ENCODE data around the gene LRRC3C. TPM values are rescaled to one million over a fixed set of nuclear protein-coding genes. Genes with fewer than 3 reads are reported as not detected.

Gene LRRC3C
- total RNA-seq, 1 donor from 2014 or later: not detected

- Histone ChIP-seq H3K4me3 (ENCODE audit: low read depth, low read length) (no peak overlapping the region), H3K36me3 (ENCODE audit: control insufficient read depth, insufficient read depth, low read length) (no peaks in the 10 kb centered on the region), H3K27me3 (ENCODE audit: control insufficient read depth, insufficient read depth, low read length) (peaks cover 4% of the 10 kb centered on the region)
- DNase-seq (ENCODE audit: low read depth): no peak
- no peak for TF ChIP-seq CTCF (IDR thresholded peaks at IDR 0.05; ENCODE audit: insufficient read depth, low read length, poor library complexity, severe bottlenecking)
These were observed 46.0 kb downstream of the LRRC3C start for GRCh38 chr17:39973496-39973895.

GRCh38 chr17:39974433-39974832 lies 46.9 kb downstream of the LRRC3C start:
- Histone ChIP-seq H3K4me3 (ENCODE audit: low read depth, low read length) (no peak overlapping the region), H3K36me3 (ENCODE audit: control insufficient read depth, insufficient read depth, low read length) (no peaks in the 10 kb centered on the region), H3K27me3 (ENCODE audit: control insufficient read depth, insufficient read depth, low read length) (peaks cover 4% of the 10 kb centered on the region)
- TF ChIP-seq CTCF (IDR thresholded peaks at IDR 0.05; ENCODE audit: insufficient read depth, low read length, poor library complexity, severe bottlenecking): no peak
- no peak for DNase-seq (ENCODE audit: low read depth)

- TF ChIP-seq CTCF (IDR thresholded peaks at IDR 0.05; ENCODE audit: insufficient read depth, low read length, poor library complexity, severe bottlenecking): no peak
These were observed 48.3 kb downstream of the LRRC3C start for GRCh38 chr17:39975801-39976200.

GRCh38 chr17:39979016-39979670 lies 51.6 kb downstream of the LRRC3C start:
- no peak overlapping the region for H3K4me3 ChIP-seq (ENCODE audit: low read depth, low read length)
- TF ChIP-seq CTCF (IDR thresholded peaks at IDR 0.05; ENCODE audit: insufficient read depth, low read length, poor library complexity, severe bottlenecking): no peak
- DNase-seq (ENCODE audit: low read depth): peak; percentile 60
- H3K27me3 ChIP-seq (ENCODE audit: control insufficient read depth, insufficient read depth, low read length): no peaks in the 10 kb centered on the region
- no peaks in the 10 kb centered on the region for H3K36me3 ChIP-seq (ENCODE audit: control insufficient read depth, insufficient read depth, low read length)

More at GRCh38 chr17:39975801-39976200, 48.3 kb downstream of the LRRC3C start:
- no peak for DNase-seq (ENCODE audit: low read depth)
- Histone ChIP-seq H3K36me3 (ENCODE audit: control insufficient read depth, insufficient read depth, low read length) (no peaks in the 10 kb centered on the region), H3K4me3 (ENCODE audit: low read depth, low read length) (no peak overlapping the region), H3K27me3 (ENCODE audit: control insufficient read depth, insufficient read depth, low read length) (no peaks in the 10 kb centered on the region)

- H3K36me3 ChIP-seq (ENCODE audit: control insufficient read depth, insufficient read depth, low read length): no peaks in the 10 kb centered on the region
- H3K4me3 ChIP-seq (ENCODE audit: low read depth, low read length): peak overlapping the region; percentile 50
- peak; percentile 32 for TF ChIP-seq CTCF (IDR thresholded peaks at IDR 0.05; ENCODE audit: insufficient read depth, low read length, poor library complexity, severe bottlenecking)
- H3K27me3 ChIP-seq (ENCODE audit: control insufficient read depth, insufficient read depth, low read length): no peaks in the 10 kb centered on the region
- DNase-seq (ENCODE audit: low read depth): no peak
These were observed 52.4 kb downstream of the LRRC3C start for GRCh38 chr17:39979893-39980350.
